Measurements from ENCODE around the gene GRAPL.
A peak's percentile ranks its signal among the peaks of the same experiment; 100 is the strongest.
"Not testable (repeated sequence)": the region's sequence is repeated elsewhere in the genome, so short reads cannot be mapped to it uniquely, and the experiment has no call there.

Gene GRAPL

DNA sequence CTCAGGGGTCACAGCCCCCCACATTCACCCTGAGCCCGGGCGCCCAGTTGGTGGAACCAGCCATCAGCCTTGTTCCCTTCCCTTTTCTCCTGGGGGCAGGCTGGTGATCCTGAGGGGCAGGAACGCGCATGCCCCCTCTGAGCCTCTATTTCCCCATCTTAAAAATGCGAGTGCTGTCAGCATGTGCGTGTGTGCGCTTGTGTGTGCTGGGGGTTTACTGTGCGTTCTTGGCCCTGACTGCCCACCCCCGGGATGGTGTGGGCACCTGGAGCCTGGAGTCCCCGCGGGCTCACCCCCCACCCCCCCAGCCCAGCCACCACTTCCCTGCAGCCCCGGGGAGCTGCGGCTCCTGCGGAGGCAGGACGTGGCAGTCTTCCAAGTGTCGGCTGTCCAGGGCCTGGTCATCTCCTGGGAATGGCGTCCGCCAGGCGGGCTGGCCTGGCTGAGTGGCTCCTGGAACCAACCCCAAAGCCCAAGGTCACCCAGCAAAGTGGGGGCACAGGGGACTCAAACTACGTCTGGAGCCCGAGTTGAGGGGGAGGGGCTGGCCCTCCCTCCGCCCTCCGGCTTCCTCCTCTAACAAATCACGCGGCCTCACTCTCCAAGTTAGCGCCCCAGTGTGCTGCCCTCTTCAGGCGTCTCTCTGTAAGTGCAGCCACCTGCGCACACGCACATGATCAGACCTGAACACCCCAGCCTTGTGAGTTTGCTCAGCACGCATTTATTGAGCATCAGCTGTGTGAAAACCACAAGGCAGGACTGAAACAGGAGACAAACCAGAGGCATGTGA is 14.2 kb downstream of the GRAPL start:
- H3K4me1 ChIP-seq (ENCODE audit: insufficient read depth, low read length, severe bottlenecking); H3K9me2 ChIP-seq (ENCODE audit: low read depth, low read length); H3K9me3 ChIP-seq (ENCODE audit: low read length); H3K4me2 ChIP-seq (ENCODE audit: low read length); H3K79me2 ChIP-seq (ENCODE audit: insufficient read depth, low read length); H4K20me1 ChIP-seq (ENCODE audit: insufficient read depth, low read length); H2AFZ ChIP-seq (ENCODE audit: low read length); H3K4me3 ChIP-seq (ENCODE audit: low read depth, low read length, poor library complexity, severe bottlenecking); H3K9ac ChIP-seq (ENCODE audit: low read length); H3F3A ChIP-seq (ENCODE audit: insufficient read depth, low read length); H3K36me3 ChIP-seq (ENCODE audit: insufficient read depth, low read length); H3K27me3 ChIP-seq (ENCODE audit: insufficient read depth, low read length): not testable (repeated sequence)
- H3K27ac ChIP-seq (ENCODE audit: low read depth, low read length, poor library complexity, severe bottlenecking): peak overlapping the region; percentile 49

GRCh38 chr17:19142419-19142818 is 15.0 kb downstream of the GRAPL start:
- not testable (repeated sequence) for H2AFZ ChIP-seq (ENCODE audit: low read length); H3K27me3 ChIP-seq (ENCODE audit: insufficient read depth, low read length); H3K36me3 ChIP-seq (ENCODE audit: insufficient read depth, low read length); H3K9me3 ChIP-seq (ENCODE audit: low read length); H3K9me2 ChIP-seq (ENCODE audit: low read depth, low read length); H3K4me3 ChIP-seq (ENCODE audit: low read depth, low read length, poor library complexity, severe bottlenecking); H3K4me1 ChIP-seq (ENCODE audit: insufficient read depth, low read length, severe bottlenecking); H3K4me2 ChIP-seq (ENCODE audit: low read length); H3K79me2 ChIP-seq (ENCODE audit: insufficient read depth, low read length); H3K9ac ChIP-seq (ENCODE audit: low read length); H3F3A ChIP-seq (ENCODE audit: insufficient read depth, low read length); H3K27ac ChIP-seq (ENCODE audit: low read depth, low read length, poor library complexity, severe bottlenecking); H4K20me1 ChIP-seq (ENCODE audit: insufficient read depth, low read length)

- not testable (repeated sequence) for H3K36me3 ChIP-seq (ENCODE audit: insufficient read depth, low read length); H3K9ac ChIP-seq (ENCODE audit: low read length); H3K4me2 ChIP-seq (ENCODE audit: low read length); H3K4me3 ChIP-seq (ENCODE audit: low read depth, low read length, poor library complexity, severe bottlenecking); H3K9me3 ChIP-seq (ENCODE audit: low read length); H3K4me1 ChIP-seq (ENCODE audit: insufficient read depth, low read length, severe bottlenecking); H3K27me3 ChIP-seq (ENCODE audit: insufficient read depth, low read length); H3K9me2 ChIP-seq (ENCODE audit: low read depth, low read length); H2AFZ ChIP-seq (ENCODE audit: low read length); H3K27ac ChIP-seq (ENCODE audit: low read depth, low read length, poor library complexity, severe bottlenecking); H4K20me1 ChIP-seq (ENCODE audit: insufficient read depth, low read length); H3K79me2 ChIP-seq (ENCODE audit: insufficient read depth, low read length); H3F3A ChIP-seq (ENCODE audit: insufficient read depth, low read length)
Observed at GRCh38 chr17:19143097-19143777, 15.8 kb downstream of the GRAPL start.

- H3K27ac ChIP-seq (ENCODE audit: low read depth, low read length, poor library complexity, severe bottlenecking); H3K36me3 ChIP-seq (ENCODE audit: insufficient read depth, low read length); H3K4me3 ChIP-seq (ENCODE audit: low read depth, low read length, poor library complexity, severe bottlenecking); H3K79me2 ChIP-seq (ENCODE audit: insufficient read depth, low read length); H2AFZ ChIP-seq (ENCODE audit: low read length); H3K4me2 ChIP-seq (ENCODE audit: low read length); H3K4me1 ChIP-seq (ENCODE audit: insufficient read depth, low read length, severe bottlenecking); H3K9me2 ChIP-seq (ENCODE audit: low read depth, low read length); H4K20me1 ChIP-seq (ENCODE audit: insufficient read depth, low read length); H3F3A ChIP-seq (ENCODE audit: insufficient read depth, low read length); H3K27me3 ChIP-seq (ENCODE audit: insufficient read depth, low read length); H3K9me3 ChIP-seq (ENCODE audit: low read length); H3K9ac ChIP-seq (ENCODE audit: low read length): not testable (repeated sequence)
Observed at GRCh38 chr17:19144373-19144772, 17.0 kb downstream of the GRAPL start.

DNA sequence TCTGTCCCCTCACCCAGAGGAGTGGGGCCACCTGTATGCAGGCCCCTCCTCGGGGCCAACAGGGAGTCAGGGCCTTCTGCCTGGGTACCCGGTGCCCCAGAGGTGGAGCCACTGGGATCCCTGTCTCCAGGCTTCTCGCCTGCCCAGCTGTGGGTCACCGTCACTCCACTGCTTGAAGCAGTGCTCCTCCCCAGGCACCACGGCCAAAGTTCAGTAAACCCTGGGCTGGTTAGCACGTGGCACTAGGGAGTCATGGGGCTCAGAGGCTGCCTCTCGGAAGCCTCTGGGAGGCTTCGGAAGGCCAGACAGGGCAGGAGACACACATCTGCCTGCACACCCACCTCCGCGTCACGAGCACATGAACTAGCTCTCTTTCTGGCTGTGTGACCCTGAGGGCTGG is 18.1 kb downstream of the GRAPL start:
- not testable (repeated sequence) for H3K79me2 ChIP-seq (ENCODE audit: insufficient read depth, low read length); H3K27ac ChIP-seq (ENCODE audit: low read depth, low read length, poor library complexity, severe bottlenecking)

GRCh38 chr17:19150678-19151615 is 23.6 kb downstream of the GRAPL start:
- not testable (repeated sequence) for H3K4me3 ChIP-seq (ENCODE audit: low read depth, low read length, poor library complexity, severe bottlenecking); H3K9me3 ChIP-seq (ENCODE audit: low read length); H3K9ac ChIP-seq (ENCODE audit: low read length); H3F3A ChIP-seq (ENCODE audit: insufficient read depth, low read length); H3K79me2 ChIP-seq (ENCODE audit: insufficient read depth, low read length); H3K36me3 ChIP-seq (ENCODE audit: insufficient read depth, low read length); H3K4me1 ChIP-seq (ENCODE audit: insufficient read depth, low read length, severe bottlenecking); H3K4me2 ChIP-seq (ENCODE audit: low read length); H3K27ac ChIP-seq (ENCODE audit: low read depth, low read length, poor library complexity, severe bottlenecking); H3K27me3 ChIP-seq (ENCODE audit: insufficient read depth, low read length); H3K9me2 ChIP-seq (ENCODE audit: low read depth, low read length); H2AFZ ChIP-seq (ENCODE audit: low read length); H4K20me1 ChIP-seq (ENCODE audit: insufficient read depth, low read length)

More for the DNA sequence above, 18.1 kb downstream of the GRAPL start:
- not testable (repeated sequence) for H3F3A ChIP-seq (ENCODE audit: insufficient read depth, low read length); H2AFZ ChIP-seq (ENCODE audit: low read length); H3K36me3 ChIP-seq (ENCODE audit: insufficient read depth, low read length); H4K20me1 ChIP-seq (ENCODE audit: insufficient read depth, low read length); H3K9me2 ChIP-seq (ENCODE audit: low read depth, low read length); H3K9me3 ChIP-seq (ENCODE audit: low read length); H3K9ac ChIP-seq (ENCODE audit: low read length); H3K27me3 ChIP-seq (ENCODE audit: insufficient read depth, low read length); H3K4me3 ChIP-seq (ENCODE audit: low read depth, low read length, poor library complexity, severe bottlenecking); H3K4me2 ChIP-seq (ENCODE audit: low read length); H3K4me1 ChIP-seq (ENCODE audit: insufficient read depth, low read length, severe bottlenecking)

DNA sequence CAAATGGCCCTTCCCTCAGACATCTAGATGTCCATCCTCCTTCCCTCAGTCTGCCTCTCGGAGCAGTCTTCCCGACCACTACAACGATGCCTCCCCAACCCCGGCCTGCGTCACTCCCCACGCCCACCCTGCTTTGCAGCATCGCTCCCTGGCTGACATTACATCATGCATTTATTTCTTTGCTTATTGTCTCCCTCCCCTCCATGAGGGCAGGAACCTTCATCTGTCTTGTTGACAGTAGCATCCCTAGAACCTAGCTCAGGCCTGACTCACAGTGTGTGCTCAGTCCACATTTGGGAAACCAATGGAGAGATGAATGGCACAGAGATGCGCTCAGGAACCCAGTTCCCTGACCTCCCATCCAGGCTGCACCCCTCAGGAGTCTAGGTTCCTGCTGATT is 30.2 kb downstream of the GRAPL start:
- not testable (repeated sequence) for H3K4me2 ChIP-seq (ENCODE audit: low read length); H3K79me2 ChIP-seq (ENCODE audit: insufficient read depth, low read length); H2AFZ ChIP-seq (ENCODE audit: low read length); H3K9me2 ChIP-seq (ENCODE audit: low read depth, low read length); H3K27me3 ChIP-seq (ENCODE audit: insufficient read depth, low read length); H3K4me1 ChIP-seq (ENCODE audit: insufficient read depth, low read length, severe bottlenecking); H3K9ac ChIP-seq (ENCODE audit: low read length); H3F3A ChIP-seq (ENCODE audit: insufficient read depth, low read length); H4K20me1 ChIP-seq (ENCODE audit: insufficient read depth, low read length); H3K36me3 ChIP-seq (ENCODE audit: insufficient read depth, low read length); H3K27ac ChIP-seq (ENCODE audit: low read depth, low read length, poor library complexity, severe bottlenecking); H3K4me3 ChIP-seq (ENCODE audit: low read depth, low read length, poor library complexity, severe bottlenecking); H3K9me3 ChIP-seq (ENCODE audit: low read length)

Measured in OCI-LY1 (cell line).